ENCODE data around the gene LRRC42.

GRCh38 chr1:54004481-54005049 lies 58.4 kb downstream of the LRRC42 start:
- no peak for TF ChIP-seq IKZF2 (IDR thresholded peaks at IDR 0.05)
- no peak for TF ChIP-seq POLR2A (IDR thresholded peaks at IDR 0.05; ENCODE audit: low read depth, low read length)
- TF ChIP-seq NR2C2 (IDR thresholded peaks at IDR 0.05; ENCODE audit: borderline replicate concordance, control insufficient read depth, insufficient read length, low read depth), result no peak
- no peak for TF ChIP-seq ZNF24 (IDR thresholded peaks at IDR 0.05)
- TF ChIP-seq POLR2AphosphoS5 (IDR thresholded peaks at IDR 0.05; ENCODE audit: low read length), result no peak
- TF ChIP-seq, protein P1, sequence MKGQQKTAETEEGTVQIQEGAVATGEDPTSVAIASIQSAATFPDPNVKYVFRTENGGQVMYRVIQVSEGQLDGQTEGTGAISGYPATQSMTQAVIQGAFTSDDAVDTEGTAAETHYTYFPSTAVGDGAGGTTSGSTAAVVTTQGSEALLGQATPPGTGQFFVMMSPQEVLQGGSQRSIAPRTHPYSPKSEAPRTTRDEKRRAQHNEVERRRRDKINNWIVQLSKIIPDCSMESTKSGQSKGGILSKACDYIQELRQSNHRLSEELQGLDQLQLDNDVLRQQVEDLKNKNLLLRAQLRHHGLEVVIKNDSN (IDR thresholded peaks at IDR 0.05; ENCODE audit: borderline replicate concordance, extremely low read length, insufficient read depth, low read depth, low read length), result no peak
- TF ChIP-seq FOXK2 (IDR thresholded peaks at IDR 0.05), result no peak
- TF ChIP-seq, protein P2, sequence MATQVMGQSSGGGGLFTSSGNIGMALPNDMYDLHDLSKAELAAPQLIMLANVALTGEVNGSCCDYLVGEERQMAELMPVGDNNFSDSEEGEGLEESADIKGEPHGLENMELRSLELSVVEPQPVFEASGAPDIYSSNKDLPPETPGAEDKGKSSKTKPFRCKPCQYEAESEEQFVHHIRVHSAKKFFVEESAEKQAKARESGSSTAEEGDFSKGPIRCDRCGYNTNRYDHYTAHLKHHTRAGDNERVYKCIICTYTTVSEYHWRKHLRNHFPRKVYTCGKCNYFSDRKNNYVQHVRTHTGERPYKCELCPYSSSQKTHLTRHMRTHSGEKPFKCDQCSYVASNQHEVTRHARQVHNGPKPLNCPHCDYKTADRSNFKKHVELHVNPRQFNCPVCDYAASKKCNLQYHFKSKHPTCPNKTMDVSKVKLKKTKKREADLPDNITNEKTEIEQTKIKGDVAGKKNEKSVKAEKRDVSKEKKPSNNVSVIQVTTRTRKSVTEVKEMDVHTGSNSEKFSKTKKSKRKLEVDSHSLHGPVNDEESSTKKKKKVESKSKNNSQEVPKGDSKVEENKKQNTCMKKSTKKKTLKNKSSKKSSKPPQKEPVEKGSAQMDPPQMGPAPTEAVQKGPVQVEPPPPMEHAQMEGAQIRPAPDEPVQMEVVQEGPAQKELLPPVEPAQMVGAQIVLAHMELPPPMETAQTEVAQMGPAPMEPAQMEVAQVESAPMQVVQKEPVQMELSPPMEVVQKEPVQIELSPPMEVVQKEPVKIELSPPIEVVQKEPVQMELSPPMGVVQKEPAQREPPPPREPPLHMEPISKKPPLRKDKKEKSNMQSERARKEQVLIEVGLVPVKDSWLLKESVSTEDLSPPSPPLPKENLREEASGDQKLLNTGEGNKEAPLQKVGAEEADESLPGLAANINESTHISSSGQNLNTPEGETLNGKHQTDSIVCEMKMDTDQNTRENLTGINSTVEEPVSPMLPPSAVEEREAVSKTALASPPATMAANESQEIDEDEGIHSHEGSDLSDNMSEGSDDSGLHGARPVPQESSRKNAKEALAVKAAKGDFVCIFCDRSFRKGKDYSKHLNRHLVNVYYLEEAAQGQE (IDR thresholded peaks at IDR 0.05; ENCODE audit: low read depth, low read length), result no peak
- TF ChIP-seq SP1 (IDR thresholded peaks at IDR 0.05; ENCODE audit: low read depth, low read length), result no peak
